A549 (cell line): Measurements from ENCODE around the gene TFDP1. TPM values are rescaled to one million over a fixed set of nuclear protein-coding genes. Genes with fewer than 3 reads are reported as not detected.
A peak's percentile ranks its signal among the peaks of the same experiment; 100 is the strongest.

ENCODE experiments used
- ATAC-seq, 2 experiments: fragments of 200-7000 bp in 1 of 2; fragments of >200 bp in 1 of 2; cut with Nextera tagmentation in 1 of 2; cut with Tn5 transposase in 1 of 2; 3 replicates each; pipeline versions ENCODE4 v1.8.0 to v1.9.1; 2018 to 2020; ENCODE audit warnings: mild to moderate bottlenecking in 1 of 2, moderate library complexity in 1 of 2
- CTCF ChIA-PET: fragments of 300-600 bp; sonication (Branson Sonifier 250); formaldehyde crosslinking; extraction: SDS; loops from one replicate; lab custom pipeline; 2021; ENCODE audit warnings: antibody characterized with exemption, inconsistent platforms; lab: Yijun Ruan, JAX
- POLR2A ChIA-PET: fragments of 350-600 bp; formaldehyde crosslinking; extraction: SDS; loops from one replicate; lab custom pipeline; 2021; ENCODE audit warnings: antibody characterized with exemption, inconsistent platforms; lab: Yijun Ruan, JAX
- DNase-seq, 2 experiments: peaks; one replicate each; pipeline versions ENCODE4 v3.0.0 to v3.0.0-alpha.2; 2011 to 2016; ENCODE audit warnings: low read depth in 1 of 2, low spot score in 1 of 2
- FAIRE-seq: peaks from 2 replicates; lab custom pipeline; 2011; peaks lifted over from hg19 to GRCh38; lab: Jason Lieb, UNC
- H3K27ac ChIP-seq, 2 experiments: fragments of >200 bp; sonication (Bioruptor Twin); formaldehyde crosslinking; 3 replicates each; pipeline ENCODE4 v1.5.1; 2016 to 2017
- H3K4me1 ChIP-seq: fragments of >200 bp; sonication (Bioruptor Twin); formaldehyde crosslinking; 3 replicates; pipeline ENCODE4 v1.6.1; 2016
- H3K4me2 ChIP-seq: fragments of >200 bp; sonication (Bioruptor Twin); formaldehyde crosslinking; 3 replicates; pipeline ENCODE4 v1.6.1; 2016
- H3K4me3 ChIP-seq: fragments of >200 bp; sonication (Bioruptor Twin); formaldehyde crosslinking; 3 replicates; pipeline ENCODE4 v1.5.1; 2016
- H3K9me3 ChIP-seq: fragments of >200 bp; sonication (Bioruptor Twin); formaldehyde crosslinking; 3 replicates; pipeline ENCODE4 v1.6.1; 2016
- CEBPB ChIP-seq, 2 experiments: fragments of >200 bp in 1 of 2; sonication (Bioruptor Twin) in 1 of 2; formaldehyde crosslinking in 1 of 2; IDR thresholded peaks; 2 replicates each; pipeline ENCODE4 v1.6.1; 2012 to 2016
- CHD4 ChIP-seq: fragments of 200-600 bp; sonication (generic); IDR thresholded peaks from 2 replicates; pipeline ENCODE4 v1.6.1; 2016; ENCODE audit warnings: antibody characterized with exemption, mild to moderate bottlenecking, borderline replicate concordance
- EP300 ChIP-seq, 2 experiments: fragments of >200 bp; sonication (Bioruptor Twin); formaldehyde crosslinking; IDR thresholded peaks; 2 replicates in 1 of 2; 3 replicates in 1 of 2; pipeline ENCODE4 v1.6.1; 2016 to 2017
- ESRRA ChIP-seq: fragments of 150-350 bp; IDR thresholded peaks from 2 replicates; pipeline ENCODE4 v1.6.1; 2014; ENCODE audit warnings: mild to moderate bottlenecking, low read length, borderline replicate concordance
- FOSL2 ChIP-seq, 2 experiments: fragments of 450-650 bp in 1 of 2; fragments of >200 bp in 1 of 2; sonication (Bioruptor Twin) in 1 of 2; formaldehyde crosslinking; IDR thresholded peaks; 2 replicates each; pipeline versions ENCODE4 v1.5.0 to v1.6.1; 2016 to 2020; ENCODE audit warnings: mild to moderate bottlenecking in 1 of 2, moderate library complexity in 1 of 2
- FOXS1 ChIP-seq: fragments of 250-450 bp; sonication (Bioruptor Pico); IDR thresholded peaks from 2 replicates; pipeline ENCODE4 v1.5.0; 2020; ENCODE audit warnings: mild to moderate bottlenecking, moderate library complexity
- JUNB ChIP-seq: fragments of >200 bp; sonication (Bioruptor Twin); formaldehyde crosslinking; IDR thresholded peaks from 2 replicates; pipeline ENCODE4 v1.6.1; 2016
- RAD21 ChIP-seq, 2 experiments: fragments of >200 bp in 1 of 2; sonication (Bioruptor Twin) in 1 of 2; formaldehyde crosslinking in 1 of 2; IDR thresholded peaks in 1 of 2; conservative IDR thresholded peaks in 1 of 2; 2 replicates in 1 of 2; 3 replicates in 1 of 2; pipeline ENCODE4 v1.6.1; 2012 to 2018; ENCODE audit warnings: inconsistent platforms in 1 of 2
- RFX5 ChIP-seq: fragments of 450-650 bp; IDR thresholded peaks from 2 replicates; pipeline ENCODE4 v1.7.1; 2014; ENCODE audit warnings: antibody characterized with exemption, mild to moderate bottlenecking, moderate library complexity
- SMC3 ChIP-seq: fragments of >200 bp; sonication (Bioruptor Twin); formaldehyde crosslinking; IDR thresholded peaks from 3 replicates; pipeline ENCODE4 v1.6.1; 2018; ENCODE audit warnings: inconsistent platforms
- TFCP2L1 ChIP-seq: fragments of 250-450 bp; sonication (Bioruptor Pico); IDR thresholded peaks from 2 replicates; pipeline ENCODE4 v1.5.0; 2021; ENCODE audit warnings: mild to moderate bottlenecking
- WGBS: methylation state at CpG from one replicate; pipeline ENCODE4 v1.1.6; 2017; ENCODE audit errors: missing lambda C conversion rate; 5-methylcytosine and 5-hydroxymethylcytosine counted together
- polyA plus RNA-seq, 4 experiments: library from polyadenylated mRNA; depleted of rRNA in 3 of 4; stranded (reverse); fragments of >200 nt; fragmentation: RNase III in 1 of 4; extraction: RNeasy Plus Mini Kit Qiagen cat#74134 plus additional on column Dnase treatment in 1 of 4; gene quantifications; 2 replicates in 3 of 4; 3 replicates in 1 of 4; pipeline ENCODE4 v1.2.3, GENCODE V29; 2011 to 2017
- TF ChIP-seq, protein P1 (sequence below): IDR thresholded peaks from 2 replicates; pipeline ENCODE4 v1.6.1; 2012
- TF ChIP-seq, protein P2 (sequence below): fragments of >200 bp; sonication (Bioruptor Twin); formaldehyde crosslinking; IDR thresholded peaks from 3 replicates; pipeline ENCODE4 v1.6.1; 2016
- TF ChIP-seq, protein P3 (sequence below): fragments of >200 bp; sonication (Bioruptor Twin); formaldehyde crosslinking; IDR thresholded peaks from 3 replicates; pipeline ENCODE4 v1.5.1; 2016

Gene TFDP1
- polyA plus RNA-seq, 2 of the 4 experiments (the other 2 are of a cell fraction) = 73.2 to 88.4 TPM

DNA sequence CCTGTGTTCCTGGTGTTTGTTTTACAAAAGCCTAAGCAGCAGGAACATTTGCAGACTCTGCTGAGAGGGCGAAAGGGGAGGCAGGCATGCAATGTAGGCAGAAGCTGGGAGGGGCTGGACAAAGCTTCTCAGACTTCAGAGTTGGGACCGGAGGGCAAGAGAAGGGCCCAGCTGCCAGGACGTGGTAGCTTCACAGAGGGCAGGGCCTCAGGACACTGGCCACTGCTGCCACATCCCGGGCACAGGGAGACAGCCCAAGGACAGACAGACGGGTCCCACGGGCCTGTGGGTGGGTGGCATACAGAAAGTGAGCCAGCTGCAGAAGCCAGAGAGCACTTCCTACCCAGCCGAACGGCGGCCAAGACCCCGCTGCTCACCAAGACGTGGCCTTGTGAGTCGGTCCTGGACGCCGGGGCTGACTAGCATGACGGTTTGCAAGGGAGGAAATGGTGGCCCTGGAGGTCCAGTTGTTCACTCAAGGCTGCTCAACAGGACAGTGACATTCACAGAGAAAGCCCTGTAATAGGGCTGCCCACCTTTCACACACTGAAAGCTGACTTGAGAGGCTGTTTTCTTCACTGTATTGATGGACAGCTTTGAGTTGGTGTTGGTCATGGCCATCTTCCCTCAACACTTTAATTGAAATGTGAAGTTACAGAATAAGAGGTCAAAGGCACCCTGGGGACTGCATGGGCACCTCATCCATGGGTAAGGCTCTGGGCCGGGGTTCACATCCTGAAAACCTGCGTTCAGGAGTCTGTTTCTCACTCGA is 23.7 kb upstream of the TFDP1 start (continued):
- TF ChIP-seq FOXS1 (CRISPR knock-in tag) = no peak
- TF ChIP-seq, protein P1, sequence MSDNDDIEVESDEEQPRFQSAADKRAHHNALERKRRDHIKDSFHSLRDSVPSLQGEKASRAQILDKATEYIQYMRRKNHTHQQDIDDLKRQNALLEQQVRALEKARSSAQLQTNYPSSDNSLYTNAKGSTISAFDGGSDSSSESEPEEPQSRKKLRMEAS = no peak
- TF ChIP-seq FOSL2 (IDR thresholded peaks at IDR 0.05) = no peak
- no peak for TF ChIP-seq FOSL2 (CRISPR knock-in tag; IDR thresholded peaks at IDR 0.05)
- no peak for TF ChIP-seq ESRRA
- TF ChIP-seq, protein P2, sequence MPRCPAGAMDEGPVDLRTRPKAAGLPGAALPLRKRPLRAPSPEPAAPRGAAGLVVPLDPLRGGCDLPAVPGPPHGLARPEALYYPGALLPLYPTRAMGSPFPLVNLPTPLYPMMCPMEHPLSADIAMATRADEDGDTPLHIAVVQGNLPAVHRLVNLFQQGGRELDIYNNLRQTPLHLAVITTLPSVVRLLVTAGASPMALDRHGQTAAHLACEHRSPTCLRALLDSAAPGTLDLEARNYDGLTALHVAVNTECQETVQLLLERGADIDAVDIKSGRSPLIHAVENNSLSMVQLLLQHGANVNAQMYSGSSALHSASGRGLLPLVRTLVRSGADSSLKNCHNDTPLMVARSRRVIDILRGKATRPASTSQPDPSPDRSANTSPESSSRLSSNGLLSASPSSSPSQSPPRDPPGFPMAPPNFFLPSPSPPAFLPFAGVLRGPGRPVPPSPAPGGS = no peak

DNA sequence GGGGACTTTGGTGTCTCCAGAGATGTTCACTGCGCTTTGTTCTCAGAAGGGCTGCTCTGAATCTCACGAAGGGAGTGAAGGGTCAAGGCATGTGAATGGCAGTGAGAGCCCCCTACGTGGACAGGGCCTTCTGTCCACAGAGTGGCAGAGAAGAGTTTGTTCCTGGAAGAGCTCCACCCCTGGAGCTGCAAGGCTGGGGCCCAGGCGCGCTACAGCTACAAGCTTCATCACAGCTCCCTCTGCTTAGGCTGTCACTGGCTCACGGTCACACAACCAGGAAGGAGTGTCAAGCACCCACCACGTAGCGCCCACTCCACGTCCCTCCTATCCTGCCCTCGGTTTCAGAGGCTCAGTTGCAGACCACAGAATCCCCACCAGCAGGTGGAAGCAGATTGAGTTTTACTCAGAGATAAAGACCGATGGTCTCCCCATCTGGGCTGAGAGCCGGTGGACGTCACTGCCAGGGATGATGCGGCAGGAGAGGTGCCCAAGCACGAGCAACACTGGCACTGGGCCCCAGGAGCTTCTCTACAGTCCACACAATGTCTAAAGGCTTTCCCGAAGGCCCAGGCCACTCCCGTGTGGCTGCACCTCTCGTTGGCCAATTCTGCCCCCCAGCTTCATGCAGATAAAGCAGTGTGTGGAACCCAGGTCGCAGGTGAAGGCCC is 23.0 kb upstream of the TFDP1 start:
- CTCF ChIA-PET = interaction anchor here (0.6 to 1.7 kb wide), 13 partner anchors 8 to 532 kb away, joined by 3 to 12 read pairs (median 4); no protein-coding TSS in a partner anchor
- Histone ChIP-seq H3K4me2 (no peak overlapping the region), H3K4me3 (no peak overlapping the region), H3K9me3 (no peaks in the 10 kb centered on the region), H3K4me1 (no peaks in the 10 kb centered on the region), H3K27ac (no peak overlapping the region)
- no peak for DNase-seq
- POLR2A ChIA-PET = no interaction called here
- ATAC-seq = no peak
- TF ChIP-seq RFX5 = no peak
- no peak for TF ChIP-seq CHD4
- TF ChIP-seq CEBPB (IDR thresholded peaks at IDR 0.05) = no peak
- TF ChIP-seq EP300 (IDR thresholded peaks at IDR 0.05) = no peak
- TF ChIP-seq TFCP2L1 (CRISPR knock-in tag) = no peak
- FAIRE-seq = no peak
- 76% methylated on average over 2 of the region's 19 CpGs for WGBS

DNA sequence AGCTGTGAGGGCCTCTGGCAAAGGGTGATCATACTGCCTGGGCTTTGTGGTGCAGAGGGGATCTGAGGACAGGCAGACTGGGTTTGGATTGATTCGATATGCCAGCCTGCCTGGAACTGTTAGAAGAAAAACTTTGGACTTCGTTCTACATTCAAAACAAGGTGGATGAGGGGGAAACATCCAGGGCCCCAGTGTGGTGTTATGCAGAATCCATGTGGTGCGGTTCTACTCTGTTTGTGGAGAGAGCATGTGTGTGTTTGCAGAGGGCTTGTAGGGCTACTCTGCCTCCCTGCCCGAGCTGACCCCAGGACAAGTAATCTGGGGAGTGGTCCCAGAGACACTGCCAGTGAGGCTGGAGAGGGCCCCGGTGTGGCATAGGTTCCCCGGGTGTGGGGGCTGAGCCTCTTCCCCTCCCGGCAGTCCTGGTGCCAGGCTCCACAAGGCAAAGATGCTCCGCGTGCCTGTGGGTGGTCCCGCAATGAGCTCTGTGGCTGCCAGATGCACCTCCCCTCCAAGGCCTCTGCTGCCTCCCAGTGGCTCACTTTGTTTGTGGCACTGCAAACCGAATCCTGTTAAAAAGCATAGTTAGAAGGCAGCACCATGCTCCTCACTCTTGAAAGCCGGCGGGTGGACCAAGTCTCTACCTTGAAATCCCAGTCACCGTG is 22.3 kb upstream of the TFDP1 start:
- no peaks in the 10 kb centered on the region for H3K9me3 ChIP-seq
- 59% methylated on average over 8 of the region's 14 CpGs for WGBS
- no peak overlapping the region for H3K4me3 ChIP-seq
- ChIA-PET CTCF (interaction anchor here (0.6 to 1.7 kb wide), 12 partner anchors 8 to 109 kb away, joined by 3 to 12 read pairs (median 4); no protein-coding TSS in a partner anchor), POLR2A (no interaction called here)
- FAIRE-seq = no peak
- no peaks in the 10 kb centered on the region for H3K4me1 ChIP-seq
- ATAC-seq = peak; percentile 81 to 91
- 0 out of 3 replicates have a peak overlapping the region, but pooled peaks have one; percentile 11 for H3K4me2 ChIP-seq
- peak; percentile 40 to 54 for DNase-seq
- peak; percentile 25; the same call in 2 of the 3 replicates for TF ChIP-seq SMC3
- TF ChIP-seq, protein P3, sequence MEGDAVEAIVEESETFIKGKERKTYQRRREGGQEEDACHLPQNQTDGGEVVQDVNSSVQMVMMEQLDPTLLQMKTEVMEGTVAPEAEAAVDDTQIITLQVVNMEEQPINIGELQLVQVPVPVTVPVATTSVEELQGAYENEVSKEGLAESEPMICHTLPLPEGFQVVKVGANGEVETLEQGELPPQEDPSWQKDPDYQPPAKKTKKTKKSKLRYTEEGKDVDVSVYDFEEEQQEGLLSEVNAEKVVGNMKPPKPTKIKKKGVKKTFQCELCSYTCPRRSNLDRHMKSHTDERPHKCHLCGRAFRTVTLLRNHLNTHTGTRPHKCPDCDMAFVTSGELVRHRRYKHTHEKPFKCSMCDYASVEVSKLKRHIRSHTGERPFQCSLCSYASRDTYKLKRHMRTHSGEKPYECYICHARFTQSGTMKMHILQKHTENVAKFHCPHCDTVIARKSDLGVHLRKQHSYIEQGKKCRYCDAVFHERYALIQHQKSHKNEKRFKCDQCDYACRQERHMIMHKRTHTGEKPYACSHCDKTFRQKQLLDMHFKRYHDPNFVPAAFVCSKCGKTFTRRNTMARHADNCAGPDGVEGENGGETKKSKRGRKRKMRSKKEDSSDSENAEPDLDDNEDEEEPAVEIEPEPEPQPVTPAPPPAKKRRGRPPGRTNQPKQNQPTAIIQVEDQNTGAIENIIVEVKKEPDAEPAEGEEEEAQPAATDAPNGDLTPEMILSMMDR = peak; percentile 50
- TF ChIP-seq RAD21 (conservative IDR thresholded peaks at IDR 0.05 in 1 of 2, IDR thresholded peaks at IDR 0.05 in 1 of 2) = peak; percentile 55 to 66
- TF ChIP-seq JUNB = no peak
- no peak overlapping the region for H3K27ac ChIP-seq
